SK-N-SH treated with all-trans-retinoic acid at 6 μM for 48 hours (cell line): ENCODE results near the gene EEA1.

Source experiments
- ATAC-seq: fragments of 200-7000 bp; cut with Tn5 transposase; 3 replicates; pipeline ENCODE4 v1.9.1; 2020; ENCODE audit warnings: mild to moderate bottlenecking, moderate library complexity
- ARNTL ChIP-seq: fragments of 450-650 bp; formaldehyde crosslinking; IDR thresholded peaks from 2 replicates; pipeline ENCODE4 v1.5.0; 2020; ENCODE audit warnings: low read depth, mild to moderate bottlenecking, moderate library complexity, borderline replicate concordance
- BACH2 ChIP-seq: fragments of 250-450 bp; sonication (Bioruptor Pico); IDR thresholded peaks from 2 replicates; pipeline ENCODE4 v1.9.0; 2021; ENCODE audit warnings: mild to moderate bottlenecking, borderline replicate concordance
- CREB5 ChIP-seq: fragments of 250-450 bp; sonication (Bioruptor Pico); IDR thresholded peaks from 2 replicates; pipeline ENCODE4 v1.5.1; 2020; ENCODE audit warnings: low read depth, mild to moderate bottlenecking, moderate library complexity
- CSDC2 ChIP-seq: fragments of 250-450 bp; sonication (Bioruptor Pico); IDR thresholded peaks from 2 replicates; pipeline ENCODE4 v1.5.0; 2020; ENCODE audit warnings: mild to moderate bottlenecking, moderate library complexity
- CSRNP3 ChIP-seq: fragments of 250-450 bp; sonication (Bioruptor Pico); IDR thresholded peaks from 2 replicates; pipeline ENCODE4 v1.5.1; 2021; ENCODE audit warnings: mild to moderate bottlenecking, moderate library complexity
- ESRRG ChIP-seq: fragments of 250-450 bp; sonication (Bioruptor Pico); IDR thresholded peaks from 2 replicates; pipeline ENCODE4 v1.6.1; 2021; ENCODE audit warnings: mild to moderate bottlenecking
- ISL1 ChIP-seq: fragments of 250-450 bp; sonication (Bioruptor Pico); IDR thresholded peaks from 2 replicates; pipeline ENCODE4 v2.1.2; 2022; ENCODE audit warnings: mild to moderate bottlenecking, moderate library complexity
- OSR1 ChIP-seq: fragments of 250-450 bp; sonication (Bioruptor Pico); IDR thresholded peaks from 2 replicates; pipeline ENCODE4 v1.8.0; 2022; ENCODE audit warnings: moderate library complexity, mild to moderate bottlenecking, inconsistent platforms
- PATZ1 ChIP-seq: fragments of 250-450 bp; sonication (Bioruptor Pico); IDR thresholded peaks from 2 replicates; pipeline ENCODE4 v1.8.0; 2020; ENCODE audit warnings: mild to moderate bottlenecking, moderate library complexity, borderline replicate concordance
- POU6F1 ChIP-seq: fragments of 250-450 bp; sonication (Bioruptor Pico); IDR thresholded peaks from 2 replicates; pipeline ENCODE4 v1.8.0; 2021; ENCODE audit warnings: low read depth, mild to moderate bottlenecking, moderate library complexity, borderline replicate concordance
- PPARA ChIP-seq: fragments of 250-450 bp; sonication (Bioruptor Pico); IDR thresholded peaks from 2 replicates; pipeline ENCODE4 v1.5.0; 2020; ENCODE audit warnings: mild to moderate bottlenecking, borderline replicate concordance
- RARB ChIP-seq: fragments of 250-450 bp; sonication (Bioruptor Pico); IDR thresholded peaks from 2 replicates; pipeline ENCODE4 v1.8.0; 2021; ENCODE audit warnings: mild to moderate bottlenecking, moderate library complexity
- TCF4 ChIP-seq: fragments of 250-450 bp; sonication (Bioruptor Pico); IDR thresholded peaks from 2 replicates; pipeline ENCODE4 v1.8.0; 2021; ENCODE audit warnings: mild to moderate bottlenecking, moderate library complexity, borderline replicate concordance
- TOX ChIP-seq: fragments of 250-450 bp; sonication (Bioruptor Pico); IDR thresholded peaks from 2 replicates; pipeline ENCODE4 v1.8.0; 2021; ENCODE audit warnings: mild to moderate bottlenecking, moderate library complexity, borderline replicate concordance
- TSHZ2 ChIP-seq: fragments of 250-450 bp; sonication (Bioruptor Pico); IDR thresholded peaks from 2 replicates; pipeline ENCODE4 v1.5.0; 2020; ENCODE audit warnings: mild to moderate bottlenecking, moderate library complexity
- ZC3H10 ChIP-seq: fragments of 250-450 bp; sonication (Bioruptor Pico); IDR thresholded peaks from 2 replicates; pipeline ENCODE4 v1.5.1; 2021; ENCODE audit warnings: mild to moderate bottlenecking, moderate library complexity
- ZFP3 ChIP-seq: fragments of 250-450 bp; sonication (Bioruptor Pico); IDR thresholded peaks from 2 replicates; pipeline ENCODE4 v1.5.0; 2020; ENCODE audit warnings: mild to moderate bottlenecking, moderate library complexity
- ZFP30 ChIP-seq: fragments of 450-650 bp; formaldehyde crosslinking; IDR thresholded peaks from 2 replicates; pipeline ENCODE4 v1.5.0; 2022; ENCODE audit warnings: mild to moderate bottlenecking, moderate library complexity
- ZNF565 ChIP-seq: fragments of 450-650 bp; formaldehyde crosslinking; conservative IDR thresholded peaks from 2 replicates; pipeline ENCODE4 v1.5.0; 2020; ENCODE audit warnings: low read depth, mild to moderate bottlenecking, moderate library complexity
- ZNF70 ChIP-seq: fragments of 450-650 bp; formaldehyde crosslinking; IDR thresholded peaks from 2 replicates; pipeline ENCODE4 v1.5.0; 2020; ENCODE audit warnings: mild to moderate bottlenecking, moderate library complexity

The EEA1 gene

GRCh38 chr12:92938018-92938417 is 8.9 kb upstream of the EEA1 start:
- ATAC-seq, result no peak
- TF ChIP-seq ZNF565 (CRISPR knock-in tag), result no peak
- no peak for TF ChIP-seq PPARA (CRISPR knock-in tag)
- no peak for TF ChIP-seq ZNF70 (CRISPR knock-in tag)
- TF ChIP-seq CSDC2 (CRISPR knock-in tag), result no peak
- TF ChIP-seq TCF4, result no peak
- TF ChIP-seq POU6F1 (CRISPR knock-in tag), result no peak
- TF ChIP-seq ARNTL (CRISPR knock-in tag), result no peak
- no peak for TF ChIP-seq BACH2 (CRISPR knock-in tag)
- TF ChIP-seq ESRRG (CRISPR knock-in tag), result no peak
- no peak for TF ChIP-seq PATZ1 (CRISPR knock-in tag)
- TF ChIP-seq OSR1 (CRISPR knock-in tag), result no peak

GRCh38 chr12:92933606-92934005 is 4.5 kb upstream of the EEA1 start:
- TF ChIP-seq ZFP3 (CRISPR knock-in tag) (no peak), ISL1 (CRISPR knock-in tag) (no peak), TCF4 (no peak), ESRRG (CRISPR knock-in tag) (no peak), TSHZ2 (CRISPR knock-in tag) (no peak), ZNF565 (CRISPR knock-in tag) (no peak), ARNTL (CRISPR knock-in tag) (no peak), OSR1 (CRISPR knock-in tag) (no peak), ZNF70 (CRISPR knock-in tag) (no peak), ZC3H10 (CRISPR knock-in tag) (no peak), TOX (CRISPR knock-in tag) (no peak), CREB5 (no peak), RARB (CRISPR knock-in tag) (no peak), CSDC2 (CRISPR knock-in tag) (no peak), CSRNP3 (CRISPR knock-in tag) (no peak), ZFP30 (no peak), POU6F1 (CRISPR knock-in tag) (no peak), PPARA (CRISPR knock-in tag) (no peak)
- no peak for ATAC-seq
